HG02943 (cell line): ENCODE data around the gene CUEDC2.

Experiments used
- ATAC-seq: cut with Tn5 transposase; IDR thresholded peaks from one replicate; pipeline ENCODE4 v1.9.1; 2021; ENCODE audit warnings: mild to moderate bottlenecking, low read depth, moderate library complexity; ENCODE audit not compliant: unreplicated experiment

Gene CUEDC2

GRCh38 chr10:102399217-102400021, 33.0 kb downstream of the CUEDC2 start:
- peak; percentile 39 for ATAC-seq

- no peak for ATAC-seq
Measured at GRCh38 chr10:102398172-102399020, 34.0 kb downstream of the CUEDC2 start.

GRCh38 chr10:102397222-102398171, 34.9 kb downstream of the CUEDC2 start:
- no peak for ATAC-seq

GRCh38 chr10:102396730-102397151, 35.6 kb downstream of the CUEDC2 start:
- ATAC-seq: no peak

GRCh38 chr10:102396317-102396650, 36.1 kb downstream of the CUEDC2 start:
- no peak for ATAC-seq

GRCh38 chr10:102395400-102396316, 36.7 kb downstream of the CUEDC2 start, which contains the start of gene NFKB2:
NFKB2 (plus strand) TSS chr10:102395705; CDS start chr10:102395960, 255 bp downstream.
- ATAC-seq: no peak

- ATAC-seq: no peak
Measured at GRCh38 chr10:102394801-102395399, 37.5 kb downstream of the CUEDC2 start.

GRCh38 chr10:102394079-102394800, 38.1 kb downstream of the CUEDC2 start:
- ATAC-seq: peak; percentile 76

- ATAC-seq: no peak
Measured at GRCh38 chr10:102393411-102394078, 38.8 kb downstream of the CUEDC2 start.

- no peak for ATAC-seq
Measured at GRCh38 chr10:102392306-102392705, 40.1 kb downstream of the CUEDC2 start.

GRCh38 chr10:102389894-102390293, 42.5 kb downstream of the CUEDC2 start:
- no peak for ATAC-seq

GRCh38 chr10:102384606-102385429, 47.6 kb downstream of the CUEDC2 start:
- no peak for ATAC-seq

- no peak for ATAC-seq
Measured at GRCh38 chr10:102384053-102384452, 48.3 kb downstream of the CUEDC2 start.

- no peak for ATAC-seq
Measured at GRCh38 chr10:102382871-102383270, 49.5 kb downstream of the CUEDC2 start.

- ATAC-seq: no peak
Measured at GRCh38 chr10:102381983-102382382, 50.4 kb downstream of the CUEDC2 start.

- ATAC-seq: no peak
Measured at GRCh38 chr10:102379383-102379782, 53.0 kb downstream of the CUEDC2 start.

- ATAC-seq: no peak
Measured at GRCh38 chr10:102376901-102377300, 55.5 kb downstream of the CUEDC2 start.
